Hepatocyte (in vitro differentiated cells): ENCODE results near the gene ACACA. TPM values are rescaled to one million over a fixed set of nuclear protein-coding genes. Genes with fewer than 3 reads are reported as not detected.
"Not testable (repeated sequence)": the region's sequence is repeated elsewhere in the genome, so short reads cannot be mapped to it uniquely, and the experiment has no call there.

Source experiments
- DNase-seq: peaks from one replicate; pipeline ENCODE4 v3.0.0-alpha.2; 2016; ENCODE audit warnings: low spot score
- H2AFZ ChIP-seq: fragments of 200-600 bp; sonication (generic); 2 replicates; pipeline ENCODE4 v1.6.0; 2016; ENCODE audit warnings: antibody characterized with exemption, mild to moderate bottlenecking
- H3K27ac ChIP-seq: fragments of 200-600 bp; sonication (generic); 2 replicates; pipeline ENCODE4 v1.5.1; 2016; ENCODE audit warnings: mild to moderate bottlenecking
- H3K27me3 ChIP-seq: fragments of 200-600 bp; sonication (generic); 2 replicates; pipeline ENCODE4 v1.6.1; 2016
- H3K36me3 ChIP-seq: fragments of 200-600 bp; sonication (generic); replicated peaks from 2 replicates; pipeline ENCODE4 v1.5.1; 2016; ENCODE audit warnings: low read depth; ENCODE audit not compliant: insufficient read depth
- H3K4me1 ChIP-seq: fragments of 200-600 bp; sonication (generic); 2 replicates; pipeline ENCODE4 v1.5.1; 2016; ENCODE audit warnings: mild to moderate bottlenecking, moderate library complexity; ENCODE audit not compliant: insufficient read depth
- H3K4me2 ChIP-seq: fragments of 200-600 bp; sonication (generic); 2 replicates; pipeline ENCODE4 v1.6.0; 2016
- H3K4me3 ChIP-seq: fragments of 200-600 bp; sonication (generic); 2 replicates; pipeline ENCODE4 v1.5.1; 2016; ENCODE audit warnings: mild to moderate bottlenecking
- H3K79me2 ChIP-seq: fragments of 200-600 bp; sonication (generic); 2 replicates; pipeline ENCODE4 v1.6.0; 2017; ENCODE audit warnings: mild to moderate bottlenecking
- H3K9me2 ChIP-seq: fragments of 200-600 bp; sonication (generic); replicated peaks from 2 replicates; pipeline ENCODE4 v1.6.0; 2017; ENCODE audit warnings: mild to moderate bottlenecking; ENCODE audit not compliant: insufficient read depth
- H3K9me3 ChIP-seq: fragments of 200-600 bp; sonication (generic); 2 replicates; pipeline ENCODE4 v1.5.1; 2016; ENCODE audit warnings: low read depth, mild to moderate bottlenecking
- H4K20me1 ChIP-seq: fragments of 200-600 bp; sonication (generic); 2 replicates; pipeline ENCODE4 v1.6.0; 2016; ENCODE audit warnings: mild to moderate bottlenecking; ENCODE audit not compliant: insufficient read depth, poor library complexity, severe bottlenecking
- CTCF ChIP-seq: fragments of 200-600 bp; sonication (generic); IDR thresholded peaks from 2 replicates; pipeline ENCODE4 v1.5.1; 2016; ENCODE audit warnings: antibody characterized with exemption, mild to moderate bottlenecking; ENCODE audit not compliant: poor library complexity
- EZH2 ChIP-seq: fragments of 200-600 bp; sonication (generic); IDR thresholded peaks from 2 replicates; pipeline ENCODE4 v1.6.1; 2016; ENCODE audit warnings: antibody characterized with exemption, mild to moderate bottlenecking, borderline replicate concordance
- EZH2phosphoT487 ChIP-seq: fragments of 200-600 bp; sonication (generic); IDR thresholded peaks from one replicate; pipeline ENCODE4 v1.6.1; 2018; ENCODE audit warnings: antibody characterized with exemption, mild to moderate bottlenecking, low read depth, moderate library complexity; ENCODE audit not compliant: unreplicated experiment, severe bottlenecking
- WGBS: methylation state at CpG from one replicate; pipeline ENCODE4 v1.1.6; 2016; ENCODE audit warnings: low lambda C conversion rate; ENCODE audit errors: missing lambda C conversion rate; 5-methylcytosine and 5-hydroxymethylcytosine counted together
- polyA plus RNA-seq: library from polyadenylated mRNA; unstranded; fragments of >200 nt; fragmentation: Nextera tagmentation; extraction: Ambion mirVana; gene quantifications from 2 replicates; pipeline ENCODE4 v1.2.1, GENCODE V29; 2016
- total RNA-seq: library from RNA; depleted of rRNA; stranded (reverse); fragments of >200 nt; gene quantifications from 2 replicates; pipeline ENCODE4 v1.2.3, GENCODE V29; 2014

Gene ACACA
- total and polyA plus RNA-seq, 2 experiments from 2014 or later: 37.4 to 53.8 TPM

GRCh38 chr17:37081287-37081686 lies 325.3 kb downstream of the ACACA start:
- Histone ChIP-seq H3K27ac (no peak overlapping the region), H3K36me3 (no peaks in the 10 kb centered on the region), H3K4me3 (no peak overlapping the region), H2AFZ (no peak overlapping the region), H3K9me2 (no peaks in the 10 kb centered on the region), H3K27me3 (no peaks in the 10 kb centered on the region), H3K9me3 (peaks cover 3% of the 10 kb centered on the region), H3K79me2 (no peaks in the 10 kb centered on the region), H4K20me1 (no peaks in the 10 kb centered on the region), H3K4me2 (no peak overlapping the region), H3K4me1 (peaks cover 15% of the 10 kb centered on the region)
- no peak for DNase-seq
- 86% methylated on average over 5 of the region's 5 CpGs for WGBS
- TF ChIP-seq CTCF (no peak), EZH2phosphoT487 (no peak), EZH2 (no peak)

- H3K9me2 ChIP-seq: no peaks in the 10 kb centered on the region
- no peaks in the 10 kb centered on the region for H4K20me1 ChIP-seq
- no peak for DNase-seq
- H2AFZ ChIP-seq: no peak overlapping the region
- no peaks in the 10 kb centered on the region for H3K27me3 ChIP-seq
- peaks cover 3% of the 10 kb centered on the region for H3K9me3 ChIP-seq
- peaks cover 11% of the 10 kb centered on the region for H3K4me1 ChIP-seq
- no peaks in the 10 kb centered on the region for H3K79me2 ChIP-seq
- 89% methylated on average over 1 of the region's 1 CpG for WGBS
- TF ChIP-seq EZH2 (no peak), CTCF (no peak), EZH2phosphoT487 (no peak)
- no peak overlapping the region for H3K4me3 ChIP-seq
- no peak overlapping the region for H3K27ac ChIP-seq
- H3K36me3 ChIP-seq: no peaks in the 10 kb centered on the region
- no peak overlapping the region for H3K4me2 ChIP-seq
Measured at GRCh38 chr17:37079735-37080134, 326.9 kb downstream of the ACACA start.

- H3K36me3 ChIP-seq: no peaks in the 10 kb centered on the region
- no peaks in the 10 kb centered on the region for H3K27me3 ChIP-seq
- no peak overlapping the region for H3K4me3 ChIP-seq
- DNase-seq: no peak
- H3K4me1 ChIP-seq: peaks cover 6% of the 10 kb centered on the region
- 97% methylated on average over 2 of the region's 2 CpGs for WGBS
- H3K9me2 ChIP-seq: no peaks in the 10 kb centered on the region
- H3K9me3 ChIP-seq: peaks cover 3% of the 10 kb centered on the region
- no peaks in the 10 kb centered on the region for H3K79me2 ChIP-seq
- H2AFZ ChIP-seq: no peak overlapping the region
- H3K27ac ChIP-seq: no peak overlapping the region
- H3K4me2 ChIP-seq: no peak overlapping the region
- H4K20me1 ChIP-seq: no peaks in the 10 kb centered on the region
- TF ChIP-seq EZH2 (no peak), CTCF (no peak), EZH2phosphoT487 (no peak)
Measured at GRCh38 chr17:37079065-37079708, 327.4 kb downstream of the ACACA start.

- not testable (repeated sequence) for H3K9me2 ChIP-seq, H3K36me3 ChIP-seq, H3K4me3 ChIP-seq, H2AFZ ChIP-seq, H3K9me3 ChIP-seq, H3K4me1 ChIP-seq, H3K79me2 ChIP-seq, H4K20me1 ChIP-seq, H3K27me3 ChIP-seq, H3K4me2 ChIP-seq, H3K27ac ChIP-seq, DNase-seq
- 89% methylated on average over 3 of the region's 3 CpGs for WGBS
Measured at GRCh38 chr17:37073464-37073863, 333.2 kb downstream of the ACACA start.
